ENCODE data around the gene PRSS8. TPM values are rescaled to one million over a fixed set of nuclear protein-coding genes. Genes with fewer than 3 reads are reported as not detected.

PRSS8 gene
- total RNA-seq, 1 donor from 2014 or later = not detected

DNA sequence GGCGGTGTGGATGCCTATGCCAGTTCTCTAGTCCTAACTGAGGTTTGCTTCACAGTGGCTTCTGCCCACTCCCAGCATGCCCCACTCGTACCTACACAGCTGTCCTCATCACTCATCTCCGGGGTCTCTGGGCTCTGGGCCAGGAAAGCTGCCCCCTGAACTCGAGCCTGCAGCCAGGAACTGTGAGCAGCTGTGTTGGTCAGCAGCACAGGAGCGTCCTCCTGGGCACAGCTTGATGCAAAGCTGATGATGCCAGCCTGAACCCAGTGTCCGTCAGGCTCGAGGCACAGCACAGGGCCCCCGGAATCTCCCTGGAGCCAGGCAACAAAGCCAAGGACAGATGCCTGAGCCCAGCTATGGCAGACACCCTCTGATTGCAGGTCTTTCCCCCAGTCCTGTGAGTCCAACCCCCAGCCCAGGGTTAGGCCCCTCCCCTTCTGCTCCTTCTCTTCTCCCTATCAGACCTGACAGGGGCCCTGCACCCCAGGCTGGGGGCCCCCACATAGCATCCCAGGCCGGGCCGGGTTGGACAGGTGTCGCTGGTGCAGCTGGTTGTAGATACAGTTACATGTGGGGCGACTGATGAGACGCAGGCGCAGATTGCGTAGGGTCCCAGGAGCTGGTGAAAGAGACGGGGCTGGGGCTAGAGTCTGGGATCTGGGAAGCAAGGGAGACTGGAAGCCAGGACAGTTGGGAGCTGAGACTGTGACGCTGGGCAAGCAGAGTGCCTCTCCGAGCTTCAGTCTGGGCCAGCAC is 49.5 kb downstream of the PRSS8 start:
- Mint-ChIP-seq H3K27ac (no peak overlapping the region), H3K4me3 (ENCODE audit: low read depth) (no peak overlapping the region), H3K36me3 (ENCODE audit: low read depth) (peaks cover 26% of the 10 kb centered on the region), H3K4me1 (ENCODE audit: low read depth) (peaks cover 2% of the 10 kb centered on the region), H3K27me3 (ENCODE audit: low read depth) (no peaks in the 10 kb centered on the region), H3K9me3 (no peaks in the 10 kb centered on the region)
- no peak for DNase-seq (ENCODE audit: low spot score)
- intact Hi-C loops (cut with micrococcal nuclease) = no loop called here

GRCh38 chr16:31085411-31085810 is 50.1 kb downstream of the PRSS8 start:
- no peak overlapping the region for H3K27ac Mint-ChIP-seq
- H3K4me3 Mint-ChIP-seq (ENCODE audit: low read depth) = no peak overlapping the region
- no peak for DNase-seq (ENCODE audit: low spot score)
- H3K9me3 Mint-ChIP-seq = no peaks in the 10 kb centered on the region
- intact Hi-C loops (cut with micrococcal nuclease) = no loop called here
- no peaks in the 10 kb centered on the region for H3K27me3 Mint-ChIP-seq (ENCODE audit: low read depth)
- H3K4me1 Mint-ChIP-seq (ENCODE audit: low read depth) = peaks cover 2% of the 10 kb centered on the region
- peaks cover 26% of the 10 kb centered on the region for H3K36me3 Mint-ChIP-seq (ENCODE audit: low read depth)

- DNase-seq (ENCODE audit: low spot score) = no peak
- peaks cover 27% of the 10 kb centered on the region for H3K36me3 Mint-ChIP-seq (ENCODE audit: low read depth)
- H3K4me3 Mint-ChIP-seq (ENCODE audit: low read depth) = no peak overlapping the region
- H3K4me1 Mint-ChIP-seq (ENCODE audit: low read depth) = peaks cover 2% of the 10 kb centered on the region
- H3K27ac Mint-ChIP-seq = no peak overlapping the region
- intact Hi-C loops (cut with micrococcal nuclease) = no loop called here
- H3K27me3 Mint-ChIP-seq (ENCODE audit: low read depth) = no peaks in the 10 kb centered on the region
- no peaks in the 10 kb centered on the region for H3K9me3 Mint-ChIP-seq
Measured at GRCh38 chr16:31084584-31085302, 50.8 kb downstream of the PRSS8 start.

- H3K4me1 Mint-ChIP-seq (ENCODE audit: low read depth) = peaks cover 2% of the 10 kb centered on the region
- no peak overlapping the region for H3K27ac Mint-ChIP-seq
- H3K36me3 Mint-ChIP-seq (ENCODE audit: low read depth) = peaks cover 29% of the 10 kb centered on the region
- H3K27me3 Mint-ChIP-seq (ENCODE audit: low read depth) = no peaks in the 10 kb centered on the region
- no peaks in the 10 kb centered on the region for H3K9me3 Mint-ChIP-seq
- no peak overlapping the region for H3K4me3 Mint-ChIP-seq (ENCODE audit: low read depth)
- DNase-seq (ENCODE audit: low spot score) = no peak
- intact Hi-C loops (cut with micrococcal nuclease) = no loop called here
Measured at GRCh38 chr16:31083981-31084380, 51.5 kb downstream of the PRSS8 start.

- no peak for DNase-seq (ENCODE audit: low spot score)
- Mint-ChIP-seq H3K4me1 (ENCODE audit: low read depth) (peaks cover 2% of the 10 kb centered on the region), H3K36me3 (ENCODE audit: low read depth) (peaks cover 33% of the 10 kb centered on the region), H3K27me3 (ENCODE audit: low read depth) (no peaks in the 10 kb centered on the region), H3K27ac (no peak overlapping the region), H3K4me3 (ENCODE audit: low read depth) (no peak overlapping the region), H3K9me3 (no peaks in the 10 kb centered on the region)
- intact Hi-C loops (cut with micrococcal nuclease) = no loop called here
Measured at GRCh38 chr16:31083556-31083955, 52.0 kb downstream of the PRSS8 start.

- no peak overlapping the region for H3K27ac Mint-ChIP-seq
- H3K9me3 Mint-ChIP-seq = no peaks in the 10 kb centered on the region
- DNase-seq (ENCODE audit: low spot score) = no peak
- no peak overlapping the region for H3K4me3 Mint-ChIP-seq (ENCODE audit: low read depth)
- H3K27me3 Mint-ChIP-seq (ENCODE audit: low read depth) = no peaks in the 10 kb centered on the region
- intact Hi-C loops (cut with micrococcal nuclease) = no loop called here
- H3K4me1 Mint-ChIP-seq (ENCODE audit: low read depth) = peaks cover 2% of the 10 kb centered on the region
- H3K36me3 Mint-ChIP-seq (ENCODE audit: low read depth) = peaks cover 37% of the 10 kb centered on the region
Measured at GRCh38 chr16:31083081-31083480, 52.4 kb downstream of the PRSS8 start.

GRCh38 chr16:31082368-31083045 is 53.0 kb downstream of the PRSS8 start:
- no peak overlapping the region for H3K27ac Mint-ChIP-seq

More at GRCh38 chr16:31082368-31083045, 53.0 kb downstream of the PRSS8 start:
- Mint-ChIP-seq H3K4me3 (ENCODE audit: low read depth) (no peak overlapping the region), H3K27me3 (ENCODE audit: low read depth) (no peaks in the 10 kb centered on the region), H3K36me3 (ENCODE audit: low read depth) (peaks cover 43% of the 10 kb centered on the region), H3K4me1 (ENCODE audit: low read depth) (peaks cover 2% of the 10 kb centered on the region), H3K9me3 (no peaks in the 10 kb centered on the region)
- no peak for DNase-seq (ENCODE audit: low spot score)
- intact Hi-C loops (cut with micrococcal nuclease) = no loop called here

Other genes starting within 250 kb of the PRSS8 start
- 26.8 and 27.1 TPM in 2 replicates for gene BCL7C, start 241.7 kb downstream of the PRSS8 start, total RNA-seq
- 0.21 and 0.30 TPM in 2 replicates for gene CTF1, start 239.1 kb downstream of the PRSS8 start, total RNA-seq
- gene FBXL19, start 212.2 kb downstream of the PRSS8 start, total RNA-seq = 34.4 and 34.6 TPM in 2 replicates
- 14.2 and 17.4 TPM in 2 replicates for gene ORAI3, start 186.7 kb downstream of the PRSS8 start, total RNA-seq
- 28.9 TPM in 2 replicates for gene SETD1A, start 178.0 kb downstream of the PRSS8 start, total RNA-seq
- gene HSD3B7, start 150.5 kb downstream of the PRSS8 start, total RNA-seq = 2.9 and 3.3 TPM in 2 replicates
- 0.57 and 0.97 TPM in 2 replicates for gene STX1B, start 125.1 kb downstream of the PRSS8 start, total RNA-seq
- 48.2 and 51.8 TPM in 2 replicates for gene STX4, start 102.2 kb downstream of the PRSS8 start, total RNA-seq
- 12.7 and 13.2 TPM in 2 replicates for gene ZNF668, start 61.5 kb downstream of the PRSS8 start, total RNA-seq
- gene ZNF646, start 61.3 kb downstream of the PRSS8 start, total RNA-seq = 24.4 and 24.5 TPM in 2 replicates
- 4.8 and 5.1 TPM in 2 replicates for gene PRSS53, start 46.8 kb downstream of the PRSS8 start, total RNA-seq
- gene VKORC1, start 40.9 kb downstream of the PRSS8 start, total RNA-seq = 54.5 and 60.0 TPM in 2 replicates
- gene BCKDK, start 27.3 kb downstream of the PRSS8 start, total RNA-seq = 47.5 and 50.0 TPM in 2 replicates
- gene KAT8, start 18.1 kb downstream of the PRSS8 start, total RNA-seq = 60.5 and 61.2 TPM in 2 replicates
- 0.07 and 0.14 TPM in 2 replicates for gene PRSS36, start 14.3 kb upstream of the PRSS8 start, total RNA-seq
- gene FUS, start 44.4 kb upstream of the PRSS8 start, total RNA-seq = 874 and 904 TPM in 2 replicates
- 15.1 and 15.3 TPM in 2 replicates for gene PYCARD, start 67.0 kb upstream of the PRSS8 start, total RNA-seq
- gene TRIM72, start 78.4 kb upstream of the PRSS8 start, total RNA-seq = 0.11 TPM in 1 of 2 replicates, not detected in the other
- not detected in 2 replicates for gene PYDC1, start 81.4 kb upstream of the PRSS8 start, total RNA-seq
- 7.0 and 8.4 TPM in 2 replicates for gene ITGAM, start 124.2 kb upstream of the PRSS8 start, total RNA-seq
- gene ITGAX, start 219.4 kb upstream of the PRSS8 start, total RNA-seq = 56.2 and 56.9 TPM in 2 replicates

All from activated T-helper 2 cell treated with anti-CD3 and anti-CD28 coated beads, Interferon-gamma antibody, Interleukin-2, Interleukin-4, amounts not matched to agents 10 μg/mL and 5 μg/mL and 100 μg/mL, durations not matched to agents 14 hours and 24 hours and 36 hours (primary cell).